KOPT-K1 (cell line): Measurements from ENCODE around the gene RAD51B.
A peak's percentile ranks its signal among the peaks of the same experiment; 100 is the strongest.
"Not testable (repeated sequence)": the region's sequence is repeated elsewhere in the genome, so short reads cannot be mapped to it uniquely, and the experiment has no call there.

Experiments
- H3K27ac ChIP-seq: fragments of 200-600 bp; sonication (generic); 2 replicates; pipeline ENCODE4 v1.5.1; 2016; ENCODE audit warnings: antibody characterized with exemption, mild to moderate bottlenecking, low read depth, low read length; ENCODE audit not compliant: poor library complexity, severe bottlenecking
- H3K36me3 ChIP-seq: fragments of 200-600 bp; sonication (generic); 2 replicates; pipeline ENCODE4 v1.5.1; 2017; ENCODE audit warnings: antibody characterized with exemption, mild to moderate bottlenecking, low read length, moderate library complexity; ENCODE audit not compliant: insufficient read depth
- H3K9me3 ChIP-seq: fragments of 200-600 bp; sonication (generic); 2 replicates; pipeline ENCODE4 v1.5.1; 2017; ENCODE audit warnings: antibody characterized with exemption, low read length, mild to moderate bottlenecking; ENCODE audit not compliant: insufficient read depth, poor library complexity, severe bottlenecking

The RAD51B gene

GRCh38 chr14:68089146-68089731 is 269.7 kb downstream of the RAD51B start:
- no peak overlapping the region for H3K27ac ChIP-seq
- H3K36me3 ChIP-seq, result no peaks in the 10 kb centered on the region
- no peaks in the 10 kb centered on the region for H3K9me3 ChIP-seq

GRCh38 chr14:68094158-68094557 is 274.6 kb downstream of the RAD51B start:
- H3K9me3 ChIP-seq, result peaks cover 15% of the 10 kb centered on the region
- H3K27ac ChIP-seq, result no peak overlapping the region
- H3K36me3 ChIP-seq, result no peaks in the 10 kb centered on the region

- H3K9me3 ChIP-seq, result peaks cover 18% of the 10 kb centered on the region
- no peaks in the 10 kb centered on the region for H3K36me3 ChIP-seq
These were observed 275.2 kb downstream of the RAD51B start for GRCh38 chr14:68094752-68095151.

GRCh38 chr14:68097727-68098126 is 278.1 kb downstream of the RAD51B start:
- H3K36me3 ChIP-seq, result no peaks in the 10 kb centered on the region
- H3K27ac ChIP-seq, result no peak overlapping the region
- peaks cover 44% of the 10 kb centered on the region for H3K9me3 ChIP-seq

More at GRCh38 chr14:68094752-68095151, 275.2 kb downstream of the RAD51B start:
- no peak overlapping the region for H3K27ac ChIP-seq

GRCh38 chr14:68098834-68099233 is 279.3 kb downstream of the RAD51B start:
- Histone ChIP-seq H3K36me3 (no peaks in the 10 kb centered on the region), H3K27ac (no peak overlapping the region), H3K9me3 (peaks cover 47% of the 10 kb centered on the region)

- Histone ChIP-seq H3K36me3 (no peaks in the 10 kb centered on the region), H3K9me3 (peaks cover 47% of the 10 kb centered on the region), H3K27ac (no peak overlapping the region)
These were observed 280.0 kb downstream of the RAD51B start for GRCh38 chr14:68099495-68100045.

GRCh38 chr14:68101715-68102301 is 282.2 kb downstream of the RAD51B start:
- H3K9me3 ChIP-seq, result peaks cover 47% of the 10 kb centered on the region
- not testable (repeated sequence) for H3K36me3 ChIP-seq, H3K27ac ChIP-seq

GRCh38 chr14:68103853-68104252 is 284.3 kb downstream of the RAD51B start:
- Histone ChIP-seq H3K36me3 (no peaks in the 10 kb centered on the region), H3K9me3 (peaks cover 35% of the 10 kb centered on the region), H3K27ac (no peak overlapping the region)

GRCh38 chr14:68104518-68104917 is 284.9 kb downstream of the RAD51B start:
- no peaks in the 10 kb centered on the region for H3K36me3 ChIP-seq
- peaks cover 29% of the 10 kb centered on the region for H3K9me3 ChIP-seq
- H3K27ac ChIP-seq, result no peak overlapping the region

GRCh38 chr14:68105816-68106215 is 286.2 kb downstream of the RAD51B start:
- no peak overlapping the region for H3K27ac ChIP-seq

GRCh38 chr14:68106456-68106855 is 286.9 kb downstream of the RAD51B start:
- Histone ChIP-seq H3K27ac (no peak overlapping the region), H3K36me3 (no peaks in the 10 kb centered on the region), H3K9me3 (peaks cover 16% of the 10 kb centered on the region)

More at GRCh38 chr14:68105816-68106215, 286.2 kb downstream of the RAD51B start:
- Histone ChIP-seq H3K36me3 (no peaks in the 10 kb centered on the region), H3K9me3 (peaks cover 22% of the 10 kb centered on the region)

- H3K36me3 ChIP-seq, result no peaks in the 10 kb centered on the region
- H3K27ac ChIP-seq, result no peak overlapping the region
- peaks cover 11% of the 10 kb centered on the region for H3K9me3 ChIP-seq
These were observed 287.3 kb downstream of the RAD51B start for GRCh38 chr14:68106905-68107304.

- H3K36me3 ChIP-seq, result no peaks in the 10 kb centered on the region
- H3K9me3 ChIP-seq, result no peaks in the 10 kb centered on the region
- no peak overlapping the region for H3K27ac ChIP-seq
These were observed 289.7 kb downstream of the RAD51B start for GRCh38 chr14:68109132-68109900.

GRCh38 chr14:68111097-68111852 is 291.7 kb downstream of the RAD51B start:
- Histone ChIP-seq H3K27ac (peak overlapping the region; percentile 40), H3K36me3 (no peaks in the 10 kb centered on the region), H3K9me3 (no peaks in the 10 kb centered on the region)

- peak overlapping the region; percentile 40 for H3K27ac ChIP-seq
- no peaks in the 10 kb centered on the region for H3K9me3 ChIP-seq
These were observed 292.3 kb downstream of the RAD51B start for GRCh38 chr14:68111853-68112270.

More at GRCh38 chr14:68111853-68112270, 292.3 kb downstream of the RAD51B start:
- no peaks in the 10 kb centered on the region for H3K36me3 ChIP-seq
